SK-N-SH (cell line): ENCODE data around the gene PTPRG. TPM values are rescaled to one million over a fixed set of nuclear protein-coding genes. Genes with fewer than 3 reads are reported as not detected.
A peak's percentile ranks its signal among the peaks of the same experiment; 100 is the strongest.

Source experiments
- CTCF ChIA-PET: fragments of 300-600, 350-600 bp; formaldehyde crosslinking; extraction: SDS; loops from one replicate; lab custom pipeline; 2021; lab: Yijun Ruan, JAX
- POLR2A ChIA-PET: fragments of 350-600 bp; sonication (Branson Sonifier 250); formaldehyde crosslinking; extraction: SDS; loops from one replicate; lab custom pipeline; 2020; ENCODE audit warnings: antibody characterized with exemption, inconsistent platforms; lab: Yijun Ruan, JAX
- DNase-seq: peaks from one replicate; pipeline ENCODE4 v3.0.0; 2012
- H2AFZ ChIP-seq: fragments of 200-600 bp; sonication (generic); 2 replicates; pipeline ENCODE4 v1.8.1; 2016; ENCODE audit warnings: antibody characterized with exemption, mild to moderate bottlenecking, low read depth
- H3F3A ChIP-seq: fragments of 200-600 bp; sonication (generic); replicated peaks from 2 replicates; pipeline ENCODE3; 2016; ENCODE audit warnings: antibody characterized with exemption, mild to moderate bottlenecking; ENCODE audit not compliant: insufficient read depth
- H3K27ac ChIP-seq, 2 experiments: fragments of 200-500 bp in 1 of 2; fragments of 200-600 bp in 1 of 2; sonication (Bioruptor generic) in 1 of 2; sonication (generic), shearing (Covaris generic) in 1 of 2; 2 replicates each; pipeline versions ENCODE4 v1.5.1 to v1.6.1; 2014 to 2016; ENCODE audit warnings: low read depth in 2 of 2, inconsistent platforms in 1 of 2, low read length in 1 of 2, mild to moderate bottlenecking in 1 of 2, mixed read lengths in 1 of 2
- H3K27me3 ChIP-seq: fragments of 200-600 bp; sonication (generic), shearing (Covaris generic); 2 replicates; pipeline ENCODE4 v1.6.1; 2016; ENCODE audit warnings: mixed run types; ENCODE audit not compliant: insufficient read depth
- H3K36me3 ChIP-seq, 2 experiments: fragments of 200-500 bp in 1 of 2; fragments of 200-600 bp in 1 of 2; sonication (Bioruptor generic) in 1 of 2; sonication (generic) in 1 of 2; replicated peaks in 1 of 2; 2 replicates each; pipeline versions ENCODE3 to v1.5.1; 2014 to 2016; ENCODE audit warnings: low read length in 1 of 2, mild to moderate bottlenecking in 1 of 2; ENCODE audit not compliant: insufficient read depth in 2 of 2, control insufficient read depth in 1 of 2
- H3K4me1 ChIP-seq, 2 experiments: fragments of 200-500 bp in 1 of 2; fragments of 200-600 bp in 1 of 2; sonication (Bioruptor generic) in 1 of 2; sonication (generic), shearing (Covaris generic) in 1 of 2; 2 replicates each; pipeline versions ENCODE4 v1.5.1 to v1.6.1; 2014 to 2016; ENCODE audit warnings: low read depth in 1 of 2, low read length in 1 of 2, mixed run types in 1 of 2; ENCODE audit not compliant: insufficient read depth in 2 of 2, control insufficient read depth in 1 of 2
- H3K4me2 ChIP-seq: fragments of 200-600 bp; sonication (generic), shearing (Covaris generic); 2 replicates; pipeline ENCODE4 v1.6.1; 2017; ENCODE audit warnings: mixed run types
- H3K4me3 ChIP-seq, 2 experiments: fragments of 200-500 bp in 1 of 2; fragments of 200-600 bp in 1 of 2; sonication (Bioruptor generic) in 1 of 2; sonication (generic), shearing (Covaris generic) in 1 of 2; 2 replicates each; pipeline versions ENCODE4 v1.5.1 to v1.8.1; 2014 to 2016; ENCODE audit warnings: low read depth in 2 of 2, inconsistent platforms in 1 of 2, low read length in 1 of 2, mild to moderate bottlenecking in 1 of 2, mixed read lengths in 1 of 2, moderate library complexity in 1 of 2
- H3K79me2 ChIP-seq: fragments of 200-600 bp; sonication (generic); 2 replicates; pipeline ENCODE4 v1.8.1; 2017; ENCODE audit warnings: mild to moderate bottlenecking; ENCODE audit not compliant: insufficient read depth
- H3K9ac ChIP-seq: fragments of 200-600 bp; sonication (generic); 2 replicates; pipeline ENCODE4 v1.6.1; 2017; ENCODE audit warnings: mixed run types
- H3K9me2 ChIP-seq: fragments of 200-600 bp; sonication (generic); 2 replicates; pipeline ENCODE4 v1.6.1; 2017; ENCODE audit warnings: mixed run types
- H3K9me3 ChIP-seq: fragments of 200-600 bp; sonication (generic); 2 replicates; pipeline ENCODE4 v1.6.1; 2017; ENCODE audit warnings: mixed run types, mild to moderate bottlenecking, moderate library complexity
- H4K20me1 ChIP-seq: fragments of 200-600 bp; sonication (generic); 2 replicates; pipeline ENCODE4 v1.6.1; 2017; ENCODE audit warnings: mild to moderate bottlenecking, mixed run types; ENCODE audit not compliant: insufficient read depth
- ELF1 ChIP-seq: IDR thresholded peaks from 2 replicates; pipeline ENCODE4 v1.4.0; 2012
- EP300 ChIP-seq, 2 experiments: IDR thresholded peaks; 2 replicates each; pipeline versions ENCODE4 v1.4.0 to v1.6.1; 2012; ENCODE audit warnings: borderline replicate concordance in 1 of 2, low read depth in 1 of 2, low read length in 1 of 2
- EZH2phosphoT487 ChIP-seq: fragments of 200-600 bp; sonication (generic); IDR thresholded peaks from 2 replicates; pipeline ENCODE4 v1.6.1; 2017; ENCODE audit warnings: low read depth, mixed run types, mild to moderate bottlenecking, antibody characterized with exemption, moderate library complexity, borderline replicate concordance
- FOXJ3 ChIP-seq: sonication (generic); formaldehyde crosslinking; IDR thresholded peaks from 2 replicates; pipeline ENCODE4 v1.5.1; 2020; ENCODE audit warnings: mild to moderate bottlenecking, missing genetic modification reagents
- IRF3 ChIP-seq: fragments of 150-350 bp; IDR thresholded peaks from 2 replicates; pipeline ENCODE4 v1.6.1; 2016; ENCODE audit warnings: mild to moderate bottlenecking, low read depth, low read length
- JUND ChIP-seq: IDR thresholded peaks from 2 replicates; pipeline ENCODE4 v1.4.0; 2012
- MAX ChIP-seq: IDR thresholded peaks from 2 replicates; pipeline ENCODE4 v1.4.0; 2012; ENCODE audit warnings: low read depth
- MEF2A ChIP-seq: IDR thresholded peaks from 2 replicates; pipeline ENCODE4 v1.4.0; 2012; ENCODE audit warnings: low read depth, borderline replicate concordance
- NFIC ChIP-seq: IDR thresholded peaks from 2 replicates; pipeline ENCODE4 v1.4.0; 2012; ENCODE audit warnings: borderline replicate concordance
- PBX3 ChIP-seq: IDR thresholded peaks from 2 replicates; pipeline ENCODE4; 2012
- RAD21 ChIP-seq: IDR thresholded peaks from 2 replicates; pipeline ENCODE4 v1.6.1; 2012; ENCODE audit warnings: mild to moderate bottlenecking, low read length
- SIN3A ChIP-seq: IDR thresholded peaks from 2 replicates; pipeline ENCODE4 v1.6.1; 2012; ENCODE audit warnings: low read depth, mild to moderate bottlenecking, low read length, moderate library complexity, borderline replicate concordance
- SMC3 ChIP-seq: IDR thresholded peaks from 2 replicates; pipeline ENCODE4 v1.6.1; 2012; ENCODE audit warnings: low read depth, low read length, improper control_type of control experiment
- TAF1 ChIP-seq: IDR thresholded peaks from 2 replicates; pipeline ENCODE4 v1.6.1; 2012; ENCODE audit warnings: low read depth, mild to moderate bottlenecking, low read length, moderate library complexity, borderline replicate concordance
- TCF12 ChIP-seq: IDR thresholded peaks from 2 replicates; pipeline ENCODE4 v1.4.0; 2012
- TEAD4 ChIP-seq: IDR thresholded peaks from 2 replicates; pipeline ENCODE4 v1.4.0; 2012; ENCODE audit warnings: mild to moderate bottlenecking, borderline replicate concordance; ENCODE audit not compliant: insufficient read depth
- USF1 ChIP-seq: IDR thresholded peaks from 2 replicates; pipeline ENCODE4 v1.4.0; 2012; ENCODE audit warnings: low read depth, borderline replicate concordance
- YY1 ChIP-seq: IDR thresholded peaks from 2 replicates; pipeline ENCODE4 v1.4.0; 2012; ENCODE audit warnings: low read depth, mild to moderate bottlenecking
- WGBS: methylation state at CpG from one replicate; pipeline ENCODE4 v1.1.6; 2017; ENCODE audit warnings: low lambda C conversion rate; 5-methylcytosine and 5-hydroxymethylcytosine counted together
- polyA plus RNA-seq, 3 experiments: library from polyadenylated mRNA; depleted of rRNA; stranded (reverse); fragments of >200 nt; gene quantifications; 2 replicates each; pipeline ENCODE4 v1.2.3, GENCODE V29; 2012

PTPRG gene
- polyA plus RNA-seq, 1 of the 3 experiments (the other 2 are of a cell fraction): 14.1 TPM

- ChIA-PET CTCF (no interaction called here), POLR2A (no interaction called here)
- H3K9me2 ChIP-seq: no peaks in the 10 kb centered on the region
- no peak overlapping the region for H2AFZ ChIP-seq
- no peak overlapping the region for H3K4me3 ChIP-seq
- peak overlapping the region in 1 of 2 experiments; percentile 25; a peak in 2 of 4 replicates for H3K27ac ChIP-seq
- no peak overlapping the region for H3K9ac ChIP-seq
- 42% methylated on average over 2 of the region's 3 CpGs for WGBS
- peak; percentile 26; the same call in 1 of the 2 replicates for TF ChIP-seq MAX
- TF ChIP-seq SIN3A: no peak
- TF ChIP-seq JUND: 0 out of 2 replicates have a peak, but pooled peaks have one; percentile 33
- TF ChIP-seq EP300 (IDR thresholded peaks at IDR 0.05; ENCODE audit: borderline replicate concordance in 1 of 2, low read depth in 1 of 2, low read length in 1 of 2): peak in 1 of 2 experiments; percentile 9; a peak in 1 of 4 replicates
- no peak for TF ChIP-seq TAF1
- peak; percentile 50 for TF ChIP-seq NFIC
- no peak for TF ChIP-seq SMC3
- no peaks in the 10 kb centered on the region for H3K36me3 ChIP-seq
- no peaks in the 10 kb centered on the region for H4K20me1 ChIP-seq
- peaks cover 20% of the 10 kb centered on the region for H3F3A ChIP-seq
- peaks cover 2% of the 10 kb centered on the region; the same call in 1 of the 2 replicates for H3K79me2 ChIP-seq
- DNase-seq: no peak
- H3K4me2 ChIP-seq: no peak overlapping the region
- no peaks in the 10 kb centered on the region for H3K4me1 ChIP-seq
- H3K9me3 ChIP-seq: no peaks in the 10 kb centered on the region
- H3K27me3 ChIP-seq: no peaks in the 10 kb centered on the region
These were observed 423.6 kb downstream of the PTPRG start for GRCh38 chr3:61985020-61985419.

- H3F3A ChIP-seq: peaks cover 20% of the 10 kb centered on the region
- peaks cover 0 to 3% of the 10 kb centered on the region in 2 experiments for H3K36me3 ChIP-seq
- no peaks in the 10 kb centered on the region for H3K27me3 ChIP-seq
- TF ChIP-seq USF1: no peak
- TF ChIP-seq NFIC: no peak
- no peak for TF ChIP-seq YY1
- TF ChIP-seq IRF3: no peak
- no peak for TF ChIP-seq EP300 (IDR thresholded peaks at IDR 0.05; ENCODE audit: borderline replicate concordance in 1 of 2, low read depth in 1 of 2, low read length in 1 of 2)
- no peak for TF ChIP-seq RAD21
- no peak for TF ChIP-seq SIN3A
- TF ChIP-seq ELF1: no peak
- TF ChIP-seq TCF12: no peak
- no peak for TF ChIP-seq PBX3
- TF ChIP-seq FOXJ3 (CRISPR knock-in tag): no peak
- TF ChIP-seq TEAD4: no peak
- TF ChIP-seq MEF2A: no peak
- TF ChIP-seq EZH2phosphoT487: no peak
- no peak overlapping the region for H2AFZ ChIP-seq
- H3K4me1 ChIP-seq: no peaks in the 10 kb centered on the region
- H3K9ac ChIP-seq: no peak overlapping the region
- H4K20me1 ChIP-seq: no peaks in the 10 kb centered on the region
- DNase-seq: no peak
- H3K79me2 ChIP-seq: peaks cover 2% of the 10 kb centered on the region; the same call in 1 of the 2 replicates
- H3K9me3 ChIP-seq: no peaks in the 10 kb centered on the region
- H3K27ac ChIP-seq: no peak overlapping the region
- ChIA-PET POLR2A (no interaction called here), CTCF (no interaction called here)
- H3K4me2 ChIP-seq: no peak overlapping the region
- WGBS: 95% methylated on average over 3 of the region's 3 CpGs
- H3K9me2 ChIP-seq: no peaks in the 10 kb centered on the region
- H3K4me3 ChIP-seq: no peak overlapping the region
These were observed 425.1 kb downstream of the PTPRG start for GRCh38 chr3:61986473-61986872.
